ENCODE measurements around the gene KRTAP1-4.
"Not testable (repeated sequence)": the region's sequence is repeated elsewhere in the genome, so short reads cannot be mapped to it uniquely, and the experiment has no call there.

KRTAP1-4 gene

GRCh38 chr17:41046735-41047465 lies 16.9 kb upstream of the KRTAP1-4 start, which contains the start of gene KRTAP2-1:
KRTAP2-1 (minus strand) TSS chr17:41047316; CDS start chr17:41047267, 49 bp downstream.
- DNase-seq = not testable (repeated sequence)

- no peak for DNase-seq
Measured at GRCh38 chr17:41042953-41043352, 13.0 kb upstream of the KRTAP1-4 start.

GRCh38 chr17:41040783-41041571 lies 11.0 kb upstream of the KRTAP1-4 start, which contains the start of gene KRTAP1-1:
KRTAP1-1 (minus strand) TSS chr17:41041450; CDS start chr17:41041397, 53 bp downstream.
- peak; percentile 64 for DNase-seq

- no peak for DNase-seq
Measured at GRCh38 chr17:41037853-41038350, 7.9 kb upstream of the KRTAP1-4 start.

GRCh38 chr17:41034346-41034935 lies 4.4 kb upstream of the KRTAP1-4 start, which contains the start of gene KRTAP1-3:
KRTAP1-3 (minus strand) TSS chr17:41034874; CDS start chr17:41034821, 53 bp downstream.
- DNase-seq = peak; percentile 73

GRCh38 chr17:41026715-41027471 lies 3.1 kb downstream of the KRTAP1-4 start, which contains the start of gene KRTAP1-5:
KRTAP1-5 (minus strand) TSS chr17:41027208; CDS start chr17:41027155, 53 bp downstream.
- peak; percentile 26 for DNase-seq

GRCh38 chr17:41024697-41025096 lies 5.3 kb downstream of the KRTAP1-4 start:
- no peak for DNase-seq

- DNase-seq = no peak
Measured at GRCh38 chr17:41020336-41020735, 9.7 kb downstream of the KRTAP1-4 start.

- no peak for DNase-seq
Measured at GRCh38 chr17:41019415-41019814, 10.6 kb downstream of the KRTAP1-4 start.

GRCh38 chr17:41018541-41018940 lies 11.5 kb downstream of the KRTAP1-4 start:
- DNase-seq = no peak

GRCh38 chr17:41016578-41017215 lies 13.3 kb downstream of the KRTAP1-4 start:
- DNase-seq = no peak

- DNase-seq = no peak
Measured at GRCh38 chr17:41015454-41015853, 14.5 kb downstream of the KRTAP1-4 start.

- DNase-seq = no peak
Measured at GRCh38 chr17:41013606-41014005, 16.4 kb downstream of the KRTAP1-4 start.

- DNase-seq = no peak
Measured at GRCh38 chr17:41013181-41013580, 16.8 kb downstream of the KRTAP1-4 start.

GRCh38 chr17:41012326-41013120 lies 17.5 kb downstream of the KRTAP1-4 start:
- no peak for DNase-seq

GRCh38 chr17:41010441-41010840 lies 19.6 kb downstream of the KRTAP1-4 start:
- DNase-seq = no peak

GRCh38 chr17:41009936-41010335 lies 20.1 kb downstream of the KRTAP1-4 start:
- DNase-seq = no peak

GRCh38 chr17:41009301-41009760 lies 20.7 kb downstream of the KRTAP1-4 start:
- DNase-seq = no peak

GRCh38 chr17:41008811-41009210 lies 21.2 kb downstream of the KRTAP1-4 start, which contains the start of gene KRTAP3-1:
KRTAP3-1 (minus strand) TSS chr17:41009128; CDS start chr17:41009074, 54 bp downstream.
- no peak for DNase-seq

GRCh38 chr17:41004397-41004796 lies 25.6 kb downstream of the KRTAP1-4 start:
- DNase-seq = no peak

- DNase-seq = no peak
Measured at GRCh38 chr17:41003926-41004325, 26.1 kb downstream of the KRTAP1-4 start.

Measured in COR-L47 (cell line).